T-cell (primary cell): ENCODE measurements around the gene FAM47E. TPM values are rescaled to one million over a fixed set of nuclear protein-coding genes. Genes with fewer than 3 reads are reported as not detected.

Experiments used
- ATAC-seq, 4 experiments: fragments of 200-7000 bp in 3 of 4; fragments of 150-1000 bp in 1 of 4; cut with Tn5 transposase; replicated peaks in 1 of 4; 1 replicate in 3 of 4; 2 replicates in 1 of 4; pipeline ENCODE4 v1.10.0; 2021; ENCODE audit warnings: moderate library complexity in 3 of 4, mild to moderate bottlenecking in 2 of 4, moderate number of reproducible peaks in 1 of 4
- CTCF ChIA-PET, 2 donors: fragments of 300-600 bp; sonication (Branson Sonifier 250); formaldehyde crosslinking; loops; one replicate each; lab custom pipeline; 2022; ENCODE audit warnings: antibody characterized with exemption in 2 of 2; lab: Charles Lee
- POLR2A ChIA-PET, 2 donors: fragments of 300-600 bp; sonication (Branson Sonifier 250); formaldehyde crosslinking; loops; one replicate each; lab custom pipeline; 2022; ENCODE audit warnings: antibody characterized with exemption in 2 of 2; lab: Charles Lee
- DNase-seq, 35 experiments: peaks; one replicate each; pipeline versions ENCODE4 v3.0.0 to v3.0.0-alpha.2; 2013 to 2023
- H3K27ac ChIP-seq: one replicate; pipeline ENCODE4 v1.5.1; 2013; ENCODE audit warnings: low read length
- H3K27me3 ChIP-seq, 2 experiments: replicated peaks in 1 of 2; 1 replicate in 1 of 2; 2 replicates in 1 of 2; pipeline versions ENCODE4 v1.6.1 to v1.7.0; 2013; ENCODE audit warnings: low read length in 1 of 2, mixed read lengths in 1 of 2; ENCODE audit not compliant: control insufficient read depth in 2 of 2, insufficient read depth in 2 of 2; ENCODE audit errors: extremely low read depth in 1 of 2
- H3K36me3 ChIP-seq, 2 donors: 1 replicate in 1 of 2; 2 replicates in 1 of 2; pipeline versions ENCODE4 v1.6.1 to v1.7.0; 2013; ENCODE audit warnings: low read length in 1 of 2; ENCODE audit not compliant: control insufficient read depth in 2 of 2, insufficient read depth in 1 of 2; ENCODE audit errors: extremely low read depth in 1 of 2
- H3K4me1 ChIP-seq, 2 experiments: 1 replicate in 1 of 2; 2 replicates in 1 of 2; pipeline versions ENCODE4 v1.6.1 to v1.7.0; 2013; ENCODE audit warnings: low read length in 2 of 2, mixed read lengths in 1 of 2; ENCODE audit not compliant: insufficient read depth in 2 of 2, control insufficient read depth in 1 of 2; ENCODE audit errors: extremely low read depth in 1 of 2
- H3K4me3 ChIP-seq, 2 donors: 1 replicate in 1 of 2; 2 replicates in 1 of 2; pipeline versions ENCODE4 v1.5.1 to v1.7.0; 2013; ENCODE audit warnings: mild to moderate bottlenecking in 2 of 2, low read length in 1 of 2, moderate library complexity in 1 of 2; ENCODE audit not compliant: control insufficient read depth in 1 of 2; ENCODE audit errors: extremely low read depth in 1 of 2
- H3K9me3 ChIP-seq: 2 replicates; pipeline ENCODE4 v1.7.0; 2013
- H3K27ac Mint-ChIP-seq, 2 donors: one replicate each; pipeline ENCODE4 v1.8.0; 2020 to 2021; ENCODE audit warnings: mild to moderate bottlenecking in 2 of 2, mixed read lengths in 2 of 2
- H3K27me3 Mint-ChIP-seq, 2 donors: one replicate each; pipeline ENCODE4 v1.8.0; 2021 to 2022; ENCODE audit warnings: mixed read lengths in 2 of 2
- H3K36me3 Mint-ChIP-seq: one replicate; pipeline ENCODE4 v1.8.0; 2021; ENCODE audit warnings: mixed read lengths
- H3K4me1 Mint-ChIP-seq, 3 donors: one replicate each; pipeline ENCODE4 v1.8.0; 2020 to 2022; ENCODE audit warnings: mixed read lengths in 3 of 3, mild to moderate bottlenecking in 1 of 3
- H3K4me3 Mint-ChIP-seq, 3 donors: one replicate each; pipeline ENCODE4 v1.8.0; 2020 to 2022; ENCODE audit warnings: mild to moderate bottlenecking in 3 of 3, mixed read lengths in 3 of 3, moderate library complexity in 3 of 3
- H3K9me3 Mint-ChIP-seq, 3 donors: one replicate each; pipeline ENCODE4 v1.8.0; 2020 to 2022; ENCODE audit warnings: mixed read lengths in 3 of 3
- WGBS: methylation state at CpG from one replicate; pipeline ENCODE4 v1.1.5; 2013; ENCODE audit warnings: missing lambda C conversion rate; ENCODE audit not compliant: insufficient coverage; 5-methylcytosine and 5-hydroxymethylcytosine counted together
- total RNA-seq, 35 experiments: library from RNA in 6 of 35; stranded (reverse) in 6 of 35; fragments of 120-200 nt in 1 of 35; gene quantifications; one replicate each; pipeline versions ENCODE4 v1.2.1 to v1.2.4 and lab custom pipeline; 2013 to 2026

The FAM47E gene
- total RNA-seq, 5 donors from 2014 or later (not counting 1 experiment from before 2014, with no cell fraction given) = 0.19 TPM; not detected in 4

GRCh38 chr4:76301775-76302162, 50.2 kb downstream of the FAM47E start:
- no peaks in the 10 kb centered on the region for H3K9me3 ChIP-seq
- H3K36me3 ChIP-seq = no peaks in the 10 kb centered on the region
- WGBS = no CpG with 5 or more reads among the region's 1 CpG
- H3K4me1 Mint-ChIP-seq = peaks cover 22 to 38% (median 29%) of the 10 kb centered on the region in 3 donors
- H3K4me3 Mint-ChIP-seq = no peak overlapping the region
- ChIA-PET CTCF (interaction anchor here in 1 of 2 donors (1.2 kb wide), 1 partner anchor 23 kb away, joined by 3 read pairs; no protein-coding TSS in a partner anchor), POLR2A (no interaction called here)
- peaks cover 3 to 17% (median 16%) of the 10 kb centered on the region in 3 donors for H3K9me3 Mint-ChIP-seq
- H3K4me1 ChIP-seq = peaks cover 18 to 25% of the 10 kb centered on the region in 2 experiments
- peaks cover 0 to 3% of the 10 kb centered on the region in 2 donors for H3K27me3 Mint-ChIP-seq
- ATAC-seq (no peak), DNase-seq (no peak)
- no peak overlapping the region for H3K4me3 ChIP-seq
- H3K27ac ChIP-seq = no peak overlapping the region
- H3K27ac Mint-ChIP-seq = no peak overlapping the region
- peaks cover 0 to 4% of the 10 kb centered on the region in 2 experiments for H3K27me3 ChIP-seq
- H3K36me3 Mint-ChIP-seq = peaks cover 12% of the 10 kb centered on the region

- no peak for ATAC-seq
- H3K9me3 Mint-ChIP-seq = peaks cover 3 to 7% (median 6%) of the 10 kb centered on the region in 3 donors
- no peak overlapping the region for H3K4me3 Mint-ChIP-seq
- peaks cover 0 to 3% of the 10 kb centered on the region in 2 donors for H3K27me3 Mint-ChIP-seq
- DNase-seq = no peak
- no peak overlapping the region for H3K4me3 ChIP-seq
- peaks cover 22 to 43% (median 33%) of the 10 kb centered on the region in 3 donors for H3K4me1 Mint-ChIP-seq
- H3K27ac Mint-ChIP-seq = no peak overlapping the region
- H3K27ac ChIP-seq = no peak overlapping the region
- peaks cover 5% of the 10 kb centered on the region for H3K36me3 Mint-ChIP-seq
- peaks cover 0 to 8% of the 10 kb centered on the region in 2 experiments for H3K27me3 ChIP-seq
- WGBS = 76% methylated on average over 2 of the region's 3 CpGs
- peaks cover 18 to 36% of the 10 kb centered on the region in 2 experiments for H3K4me1 ChIP-seq
- H3K36me3 ChIP-seq = no peaks in the 10 kb centered on the region
- CTCF ChIA-PET = no interaction called here
- POLR2A ChIA-PET = interaction anchor here in 1 of 2 donors (0.6 kb wide), 1 partner anchor 14 kb away, joined by 6 read pairs; no protein-coding TSS in a partner anchor
- H3K9me3 ChIP-seq = no peaks in the 10 kb centered on the region
These were observed 51.4 kb downstream of the FAM47E start for GRCh38 chr4:76302826-76303438.

GRCh38 chr4:76305033-76305687, 53.6 kb downstream of the FAM47E start:
- CTCF ChIA-PET = interaction anchor here in 1 of 2 donors (0.6 to 2.0 kb wide), 2 partner anchors 72 to 776 kb away, joined by 3 to 8 read pairs; no protein-coding TSS in a partner anchor
- peaks cover 18 to 36% of the 10 kb centered on the region in 2 experiments for H3K4me1 ChIP-seq
- ATAC-seq (peak; percentile 29 to 55 (median 44)), DNase-seq (peak in 2 of 35 experiments; percentile 6 to 30)
- peaks cover 0 to 8% of the 10 kb centered on the region in 2 experiments for H3K27me3 ChIP-seq
- POLR2A ChIA-PET = interaction anchor here in 1 of 2 donors (0.6 to 0.7 kb wide), 2 partner anchors 157 to 235 kb away, joined by 3 to 4 read pairs; no protein-coding TSS in a partner anchor
- H3K36me3 ChIP-seq = no peaks in the 10 kb centered on the region
- H3K4me3 ChIP-seq = peak overlapping the region; percentile 81 to 91
- H3K27me3 Mint-ChIP-seq = peaks cover 0 to 3% of the 10 kb centered on the region in 2 donors
- no peaks in the 10 kb centered on the region for H3K9me3 ChIP-seq
- WGBS = 12% methylated on average over 4 of the region's 7 CpGs
- H3K27ac ChIP-seq = no peak overlapping the region
- peak overlapping the region; percentile 74 to 87 (median 74) for H3K4me3 Mint-ChIP-seq
- H3K9me3 Mint-ChIP-seq = no peaks in the 10 kb centered on the region
- H3K27ac Mint-ChIP-seq = peak overlapping the region; percentile 56 to 77
- no peaks in the 10 kb centered on the region for H3K36me3 Mint-ChIP-seq
- peaks cover 22 to 47% (median 33%) of the 10 kb centered on the region in 3 donors for H3K4me1 Mint-ChIP-seq

- H3K27me3 Mint-ChIP-seq = peaks cover 0 to 3% of the 10 kb centered on the region in 2 donors
- H3K27ac Mint-ChIP-seq = peak within 1 kb of the TSS; percentile 56 to 77
- ATAC-seq (peak; percentile 46 to 54 (median 54)), DNase-seq (peak in 13 of 35 experiments; percentile 5 to 45 (median 17))
- ChIA-PET CTCF (interaction anchor here in 1 of 2 donors (1.2 to 2.0 kb wide), 2 partner anchors 71 to 126 kb away, joined by 3 to 8 read pairs; no protein-coding TSS in a partner anchor), POLR2A (interaction anchor here in 1 of 2 donors (0.7 kb wide), 1 partner anchor 234 kb away, joined by 4 read pairs; no protein-coding TSS in a partner anchor)
- Histone ChIP-seq H3K27ac (no peak within 1 kb of the TSS), H3K4me1 (peaks cover 18 to 36% of the 10 kb centered on the region in 2 experiments), H3K4me3 (peak within 1 kb of the TSS; percentile 81 to 91), H3K27me3 (peaks cover 0 to 8% of the 10 kb centered on the region in 2 experiments), H3K36me3 (no peaks in the 10 kb centered on the region), H3K9me3 (no peaks in the 10 kb centered on the region)
- H3K9me3 Mint-ChIP-seq = no peaks in the 10 kb centered on the region
- H3K36me3 Mint-ChIP-seq = no peaks in the 10 kb centered on the region
- peak within 1 kb of the TSS; percentile 74 to 87 (median 74) for H3K4me3 Mint-ChIP-seq
- H3K4me1 Mint-ChIP-seq = peaks cover 22 to 44% (median 32%) of the 10 kb centered on the region in 3 donors
- WGBS = 1% methylated on average over 85 of the region's 85 CpGs
These were observed 54.7 kb downstream of the FAM47E start, which contains the start of gene STBD1 for GRCh38 chr4:76305971-76306881. TSS of gene STBD1 (plus strand) at chr4:76306733. CDS start at chr4:76306770, 37 bp downstream.

GRCh38 chr4:76306882-76307659, 55.5 kb downstream of the FAM47E start:
- POLR2A ChIA-PET = no interaction called here
- Mint-ChIP-seq H3K27me3 (peaks cover 0 to 3% of the 10 kb centered on the region in 2 donors), H3K4me3 (peak overlapping the region; percentile 74 to 87 (median 74))

More at GRCh38 chr4:76306882-76307659, 55.5 kb downstream of the FAM47E start:
- Mint-ChIP-seq H3K27ac (peak overlapping the region in 1 of 2 donors; percentile 30), H3K36me3 (no peaks in the 10 kb centered on the region), H3K4me1 (peaks cover 22 to 40% (median 29%) of the 10 kb centered on the region in 3 donors), H3K9me3 (no peaks in the 10 kb centered on the region)
- Histone ChIP-seq H3K4me3 (peak overlapping the region; percentile 81 to 91), H3K27ac (no peak overlapping the region), H3K9me3 (no peaks in the 10 kb centered on the region), H3K4me1 (peaks cover 18 to 36% of the 10 kb centered on the region in 2 experiments), H3K27me3 (peaks cover 0 to 8% of the 10 kb centered on the region in 2 experiments), H3K36me3 (no peaks in the 10 kb centered on the region)
- 17% methylated on average over 36 of the region's 37 CpGs for WGBS
- DNase-seq (peak in 6 of 35 experiments; percentile 5 to 25 (median 15)), ATAC-seq (peak in 1 of 4 experiments; percentile 9)
- CTCF ChIA-PET = interaction anchor here in 1 of 2 donors (1.0 to 2.0 kb wide), 3 partner anchors 28 to 127 kb away, joined by 3 to 8 read pairs (median 4); no protein-coding TSS in a partner anchor
